Inflammatory macrophage treated with lipopolysaccharide for 4 hours (primary cell): ENCODE measurements around the gene UBE2D4.
"Not testable (repeated sequence)": the region's sequence is repeated elsewhere in the genome, so short reads cannot be mapped to it uniquely, and the experiment has no call there.

Experiments used
- DNase-seq: peaks from one replicate; pipeline ENCODE4 v3.0.0-alpha.2; 2020

Gene UBE2D4

DNA sequence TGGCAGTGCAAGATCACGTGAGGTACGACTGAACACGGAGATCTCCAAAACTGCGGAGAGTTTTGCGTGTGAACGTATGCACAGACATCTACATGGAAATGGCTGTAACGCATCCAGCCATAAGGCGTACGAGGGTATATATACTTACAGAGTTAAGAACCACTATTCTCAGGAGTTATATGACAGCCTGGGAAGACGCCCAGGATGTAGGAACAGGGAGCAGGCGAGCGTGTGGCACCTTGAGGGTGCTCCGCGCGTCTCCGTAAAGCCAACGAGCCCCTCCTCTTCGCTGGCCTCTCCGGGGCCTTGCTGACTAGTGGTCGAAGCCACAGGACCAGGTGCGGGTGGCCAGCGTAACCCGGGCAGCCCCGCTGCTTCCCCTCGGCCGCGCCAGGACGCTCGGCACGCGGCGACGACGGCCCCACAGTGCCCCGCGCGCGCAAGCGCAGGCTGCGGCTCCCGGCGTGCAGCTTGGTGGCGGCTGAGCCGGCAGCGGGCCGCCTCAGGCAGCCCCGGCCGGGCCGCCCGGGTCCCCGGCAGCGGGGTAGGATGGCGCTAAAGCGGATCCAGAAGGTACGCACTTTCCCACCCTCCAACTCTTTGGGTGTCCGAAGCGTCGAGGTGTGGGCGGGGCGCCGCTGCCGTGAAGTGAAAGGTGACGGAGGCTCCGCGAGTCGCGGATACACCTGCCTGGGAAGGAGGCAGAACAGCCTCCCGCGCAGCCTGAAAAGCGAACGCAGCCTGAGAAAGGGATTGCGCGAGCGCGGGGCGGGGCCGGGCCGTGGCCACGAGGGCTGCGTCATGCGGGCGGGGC, at the start of gene UBE2D4:
Gene UBE2D4, plus strand, starts transcription at position 453 of the 814 bp plus-strand sequence. Its CDS starts 97 bp downstream, at position 550.
- peak; percentile 76 for DNase-seq

DNA sequence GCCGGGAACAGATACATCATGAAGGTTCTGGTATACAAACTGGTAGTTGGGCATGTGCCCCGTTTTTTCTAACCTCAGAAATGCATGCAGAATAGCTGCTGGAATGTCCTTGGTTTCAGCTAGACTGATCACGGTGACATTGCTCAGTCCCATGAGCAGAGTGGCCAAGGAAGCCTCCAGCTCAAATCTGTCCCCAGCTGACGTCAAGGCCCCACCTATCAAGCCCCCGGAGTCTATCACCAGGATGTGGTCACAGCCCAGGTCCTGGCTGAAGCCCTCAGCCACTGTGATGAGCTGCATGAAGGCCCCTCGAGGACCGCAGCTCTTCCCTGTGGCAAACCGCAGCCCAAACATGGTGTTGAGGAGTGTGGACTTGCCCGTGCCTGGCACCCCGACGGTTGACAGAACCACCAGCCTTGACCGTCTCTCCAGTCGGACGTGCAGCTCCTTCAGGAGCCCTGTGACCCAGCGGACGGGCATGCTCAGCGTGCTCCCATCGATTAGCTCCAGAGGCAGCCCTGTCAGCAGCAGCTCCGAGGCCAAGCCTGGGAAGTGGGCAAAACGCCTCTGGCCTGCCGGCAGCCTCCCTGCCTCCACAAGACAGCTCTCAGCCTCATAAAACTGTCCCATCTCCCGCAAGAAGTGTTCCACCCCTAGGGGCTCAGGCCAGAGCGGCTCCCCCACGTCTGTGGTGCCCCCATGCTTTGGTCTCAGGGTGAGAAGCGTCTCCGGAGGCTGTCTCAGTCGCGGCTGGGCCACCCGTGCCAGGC, 49.1 kb upstream of the UBE2D4 start:
- DNase-seq, result no peak

DNA sequence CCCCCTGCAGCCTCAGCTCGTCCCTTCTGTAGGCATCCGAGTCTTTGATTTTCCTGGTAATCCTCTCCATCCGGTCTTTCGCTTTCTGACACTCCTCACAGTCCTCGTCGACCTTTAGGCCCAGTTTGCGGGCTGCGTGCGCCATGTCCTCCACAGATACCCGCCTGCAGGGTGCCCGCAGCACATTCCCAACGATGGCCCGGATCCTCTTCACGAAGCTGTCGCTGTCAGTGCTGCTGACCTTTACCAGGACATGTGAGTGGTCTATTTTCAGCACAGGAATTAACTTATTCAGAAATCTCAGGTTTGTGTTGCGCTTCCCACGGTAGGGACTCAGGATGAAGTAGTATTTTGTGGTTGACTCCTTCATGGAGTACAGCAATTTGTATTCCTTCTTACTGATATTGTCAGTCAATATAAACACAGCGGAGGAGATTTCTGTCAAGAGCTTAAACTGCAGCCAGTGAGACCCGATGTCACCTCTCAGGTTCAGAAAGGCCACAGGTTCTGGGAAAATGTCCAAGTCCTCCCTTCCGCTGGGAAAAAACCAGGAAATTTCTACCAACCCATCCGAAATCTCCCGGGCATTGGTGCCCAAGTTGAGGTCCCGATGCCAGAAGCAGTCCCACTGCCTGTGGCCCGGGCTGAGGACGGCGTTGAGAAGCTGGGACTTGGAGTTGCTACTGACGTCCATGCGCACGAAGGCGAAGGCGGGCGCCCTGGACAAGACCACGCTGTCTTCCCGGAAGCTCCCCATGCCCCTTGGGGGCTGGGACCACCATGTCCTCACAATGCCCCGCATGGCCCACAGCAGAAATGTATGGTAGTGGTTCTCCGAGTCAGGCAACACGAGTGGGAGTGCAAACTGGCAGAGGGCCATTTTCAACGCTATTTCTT, 48.0 kb upstream of the UBE2D4 start:
- DNase-seq, result no peak

DNA sequence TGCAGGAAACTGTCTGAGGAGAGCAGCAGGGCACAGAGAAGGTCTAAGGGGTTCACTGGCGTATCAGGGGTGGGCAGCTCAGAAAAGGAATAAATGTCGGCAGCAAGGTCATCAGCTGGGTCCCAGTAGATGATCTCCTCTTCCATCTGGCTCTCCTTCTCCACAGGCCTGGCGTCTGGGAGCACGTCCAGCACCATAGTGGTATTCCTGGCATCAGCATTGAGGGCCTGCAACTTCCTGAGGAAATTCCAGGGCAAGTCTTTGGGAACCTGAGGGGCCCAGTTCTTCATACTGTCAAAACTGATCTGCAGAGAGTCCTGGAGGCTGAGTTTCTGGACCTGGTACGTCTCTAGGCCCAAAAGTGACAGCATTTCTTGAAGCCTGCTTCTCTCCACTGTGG, 47.4 kb upstream of the UBE2D4 start:
- no peak for DNase-seq

DNA sequence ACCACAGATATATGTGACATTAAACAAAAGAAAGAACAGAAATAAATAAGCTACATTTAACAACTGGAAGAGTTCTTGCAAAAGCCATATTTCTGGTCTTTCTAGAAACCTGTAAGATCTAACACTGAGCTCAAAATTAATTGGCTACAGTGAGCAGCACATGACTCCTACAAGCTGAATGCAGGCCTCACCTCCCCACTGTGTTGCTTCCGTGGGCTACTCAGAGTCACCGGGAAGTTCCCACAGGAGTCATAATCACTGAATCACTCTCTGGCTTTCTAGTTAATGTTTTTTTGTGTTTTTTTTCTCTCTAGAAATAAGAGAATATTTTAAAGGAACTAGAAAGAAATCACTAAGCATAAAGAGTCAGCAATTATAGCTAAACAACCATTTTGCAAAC, 46.8 kb upstream of the UBE2D4 start:
- DNase-seq, result peak; percentile 51

GRCh38 chr7:43880596-43880995, 45.6 kb upstream of the UBE2D4 start:
- no peak for DNase-seq

- no peak for DNase-seq
Measured at GRCh38 chr7:43884209-43884608, 42.0 kb upstream of the UBE2D4 start.

GRCh38 chr7:43884617-43885016, 41.6 kb upstream of the UBE2D4 start:
- no peak for DNase-seq

GRCh38 chr7:43888993-43889945, 37.0 kb upstream of the UBE2D4 start:
- DNase-seq, result peak; percentile 56

GRCh38 chr7:43890468-43890867, 35.8 kb upstream of the UBE2D4 start:
- no peak for DNase-seq

- DNase-seq, result no peak
Measured at GRCh38 chr7:43891069-43891955, 34.9 kb upstream of the UBE2D4 start.

DNA sequence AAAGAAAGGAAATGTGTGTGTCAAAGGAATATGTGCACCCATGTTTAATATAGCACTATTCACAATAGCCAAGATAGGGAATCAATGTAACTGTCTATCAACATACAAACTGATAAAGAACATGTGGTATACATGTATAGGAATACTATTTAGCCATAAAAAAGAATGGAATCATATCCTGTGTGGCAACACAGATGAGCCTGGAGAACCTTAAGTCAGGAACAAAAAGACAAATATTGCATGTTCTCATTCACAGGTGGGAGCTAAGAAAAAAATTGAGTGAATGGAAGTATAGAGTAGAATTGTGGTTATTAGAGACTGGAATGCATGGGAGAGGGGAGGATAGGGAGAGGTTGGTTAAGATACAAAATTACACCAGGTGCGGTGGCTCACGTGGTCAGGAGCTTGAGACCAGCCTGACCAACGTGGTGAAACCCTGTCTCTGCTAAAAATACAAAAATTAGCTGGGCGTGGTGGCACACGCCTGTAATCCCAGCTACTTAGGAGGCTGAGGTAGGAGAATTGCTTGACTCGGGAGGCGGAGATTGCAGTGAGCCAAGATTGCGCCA, 30.3 kb upstream of the UBE2D4 start:
- DNase-seq, result no peak

DNA sequence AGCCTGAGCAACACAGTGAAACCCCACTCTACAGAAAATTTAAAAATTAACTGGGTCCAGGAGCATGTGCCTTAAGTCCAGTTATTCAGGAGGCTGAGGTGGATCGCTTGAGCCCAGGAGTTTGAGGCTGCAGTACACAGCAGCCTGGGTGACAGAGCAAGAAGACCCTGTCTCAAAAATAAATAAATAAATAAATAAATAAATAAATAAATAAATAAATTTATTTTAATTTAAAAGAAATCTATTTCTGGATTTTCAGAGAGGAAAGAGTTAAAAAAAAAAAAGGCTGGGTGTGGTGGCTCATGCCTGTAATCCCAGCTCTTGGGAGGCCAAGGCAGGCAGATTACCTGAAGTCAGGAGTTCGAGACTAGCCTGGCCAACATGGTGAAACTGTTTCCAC, 27.7 kb upstream of the UBE2D4 start:
- DNase-seq, result not testable (repeated sequence)

DNA sequence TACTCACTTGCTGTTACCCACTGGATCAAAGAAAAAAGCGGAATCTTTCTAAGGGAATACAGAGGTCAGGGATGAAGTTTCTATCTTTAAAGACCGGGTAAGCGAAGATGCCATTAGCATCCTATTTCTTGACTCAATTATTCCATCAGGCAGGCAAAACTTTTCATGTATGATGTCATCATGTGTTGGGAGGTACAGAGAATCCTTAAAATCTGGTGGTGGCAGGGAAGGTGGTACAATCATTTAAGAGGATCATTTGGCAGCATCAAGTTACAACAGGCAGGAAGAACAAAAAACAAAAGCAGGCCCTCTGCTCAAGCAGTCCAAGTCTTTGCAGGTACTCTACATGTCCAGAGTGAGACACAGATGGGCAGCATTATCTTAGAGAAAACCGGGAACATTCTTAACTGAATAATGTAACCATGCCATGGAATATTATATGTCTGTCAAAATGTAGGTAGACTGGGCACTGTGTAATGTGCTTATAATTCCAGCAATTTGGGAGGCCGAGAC, 23.6 kb upstream of the UBE2D4 start:
- DNase-seq, result no peak

DNA sequence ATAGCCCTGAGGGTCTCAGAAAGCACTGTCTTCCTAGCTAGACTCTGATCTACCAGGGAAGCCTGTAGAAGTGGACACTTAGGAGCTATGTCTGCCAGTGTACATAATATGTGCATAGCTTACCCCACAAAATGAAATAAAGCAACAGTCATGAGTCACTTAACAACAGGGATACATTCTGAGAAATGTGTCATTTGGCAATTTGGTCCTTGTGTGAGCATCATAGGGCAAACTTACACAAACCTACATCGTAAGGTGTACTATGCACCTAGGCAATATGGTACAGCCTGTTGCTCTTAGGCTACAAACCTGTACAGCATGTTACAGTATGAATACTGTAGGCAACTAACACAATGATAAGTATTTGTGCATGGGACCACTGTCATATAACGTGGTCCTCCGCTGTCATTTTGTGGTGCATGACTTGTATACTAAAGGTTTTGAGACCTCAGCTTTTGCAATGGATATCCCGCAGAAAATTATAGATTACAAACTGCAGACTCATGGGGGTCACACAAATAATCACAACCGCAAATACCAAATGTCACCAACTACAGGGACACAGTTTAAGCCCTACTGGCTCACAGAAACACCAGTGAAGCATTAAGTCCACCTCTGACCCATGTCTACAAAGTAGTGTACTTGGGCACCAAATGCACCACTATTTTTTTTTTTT, 21.6 kb upstream of the UBE2D4 start:
- peak; percentile 18 for DNase-seq

DNA sequence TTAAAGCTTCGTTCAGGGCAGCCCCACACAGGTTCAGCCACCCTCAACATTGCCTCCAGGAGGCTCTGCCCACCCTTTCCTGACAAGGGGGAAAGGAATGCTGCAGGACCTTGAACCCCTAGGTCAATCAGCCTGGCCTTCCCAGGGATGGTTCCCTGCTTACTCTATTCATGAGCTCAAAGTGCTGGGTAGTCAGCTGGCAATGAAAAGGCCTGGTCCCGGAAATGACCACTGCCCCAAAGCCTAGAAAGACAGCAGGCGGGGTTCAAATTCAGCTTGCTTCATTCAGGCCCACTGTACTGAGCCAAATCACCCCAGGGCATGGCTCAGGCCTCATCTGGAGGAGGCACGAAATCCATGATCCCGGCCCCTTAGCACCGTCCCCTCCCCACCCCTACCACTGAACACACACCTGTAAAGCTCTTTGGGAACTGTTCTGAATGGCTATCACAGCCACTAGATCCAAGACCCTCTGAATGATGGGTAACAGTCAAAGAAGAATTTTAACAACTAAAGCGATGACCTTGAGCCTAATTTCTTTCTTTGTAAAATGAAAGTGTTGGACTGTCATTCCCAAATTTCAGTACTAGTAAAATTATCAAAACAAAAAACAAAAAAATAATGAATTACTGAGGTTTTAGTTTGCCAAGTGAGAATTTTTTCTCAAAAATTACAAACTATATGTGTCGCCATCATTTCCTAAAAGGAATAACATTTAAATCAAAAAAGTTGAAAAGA, 20.9 kb upstream of the UBE2D4 start:
- DNase-seq, result no peak

GRCh38 chr7:43905956-43906330, 20.3 kb upstream of the UBE2D4 start:
- DNase-seq, result peak; percentile 26

DNA sequence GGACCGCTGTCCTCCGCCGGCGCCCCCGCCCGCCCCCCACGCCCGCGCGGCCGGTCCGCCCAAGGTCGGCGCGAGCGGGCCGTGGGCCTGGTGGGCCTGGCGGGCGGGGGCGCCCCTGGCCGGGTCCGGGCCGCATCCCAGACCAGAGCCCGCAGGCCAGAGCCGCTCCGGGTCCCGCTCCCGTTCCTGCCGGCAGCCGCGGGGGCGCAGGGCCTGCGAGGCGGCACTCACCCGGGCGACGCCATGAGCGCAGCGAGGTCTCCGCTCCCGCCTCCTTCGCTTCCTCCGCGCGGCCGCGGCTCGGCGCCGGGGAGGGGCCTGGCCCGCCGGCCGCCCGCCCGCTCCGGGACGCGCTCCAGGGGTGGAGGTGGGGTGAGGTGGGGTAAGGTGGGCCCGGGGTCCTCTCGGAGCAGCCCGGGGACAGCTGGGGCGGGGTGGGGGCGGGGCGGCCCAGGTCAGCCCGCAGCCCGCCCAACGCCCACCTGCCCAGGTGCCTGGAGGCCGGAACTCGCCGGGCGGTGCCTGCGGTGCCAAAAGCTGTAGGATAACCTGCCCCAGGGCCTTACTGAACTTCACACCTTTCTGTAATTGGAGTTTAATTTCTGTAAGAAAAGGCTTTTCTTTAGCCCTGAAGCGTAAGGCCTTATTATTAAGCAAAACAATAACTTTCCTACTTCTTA, 19.8 kb upstream of the UBE2D4 start, which contains the start of gene URGCP:
Gene URGCP, minus strand, starts transcription at position 266 of the 680 bp plus-strand sequence. Its CDS starts 21 bp downstream, at position 245.
- DNase-seq, result peak; percentile 44
